Measurements from ENCODE around the gene IRAK2.
"Not testable (repeated sequence)": the region's sequence is repeated elsewhere in the genome, so short reads cannot be mapped to it uniquely, and the experiment has no call there.

The IRAK2 gene

GRCh38 chr3:10160346-10160745, 4.4 kb upstream of the IRAK2 start:
- DNase-seq (ENCODE audit: low spot score), result no peak

- DNase-seq (ENCODE audit: low spot score), result no peak
Measured at GRCh38 chr3:10160925-10161324, 3.8 kb upstream of the IRAK2 start.

GRCh38 chr3:10162185-10162584, 2.5 kb upstream of the IRAK2 start:
- DNase-seq (ENCODE audit: low spot score), result no peak

DNA sequence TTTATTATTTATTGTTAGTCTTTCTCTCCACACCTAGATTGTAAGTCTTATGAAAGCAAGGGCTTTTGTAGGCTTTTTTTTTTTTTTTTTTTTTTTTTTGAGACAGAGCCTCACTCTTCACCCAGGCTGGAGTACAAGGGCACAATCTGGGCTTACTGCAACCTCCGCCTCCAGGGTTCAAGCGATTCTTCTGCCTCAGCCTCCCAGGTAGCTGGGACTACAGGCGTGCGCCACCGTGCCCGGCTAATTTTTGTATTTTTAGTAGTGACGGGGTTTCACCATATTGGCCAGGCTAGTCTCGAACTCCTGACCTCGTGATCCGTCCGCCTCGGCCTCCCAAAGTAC, 546 bp upstream of the IRAK2 start:
- not testable (repeated sequence) for DNase-seq (ENCODE audit: low spot score)

GRCh38 chr3:10166213-10166604, 1.5 kb downstream of the IRAK2 start:
- DNase-seq (ENCODE audit: low spot score), result no peak

GRCh38 chr3:10169000-10169496, 4.3 kb downstream of the IRAK2 start:
- no peak for DNase-seq (ENCODE audit: low spot score)

- DNase-seq (ENCODE audit: low spot score), result no peak
Measured at GRCh38 chr3:10170915-10171478, 6.3 kb downstream of the IRAK2 start.

DNA sequence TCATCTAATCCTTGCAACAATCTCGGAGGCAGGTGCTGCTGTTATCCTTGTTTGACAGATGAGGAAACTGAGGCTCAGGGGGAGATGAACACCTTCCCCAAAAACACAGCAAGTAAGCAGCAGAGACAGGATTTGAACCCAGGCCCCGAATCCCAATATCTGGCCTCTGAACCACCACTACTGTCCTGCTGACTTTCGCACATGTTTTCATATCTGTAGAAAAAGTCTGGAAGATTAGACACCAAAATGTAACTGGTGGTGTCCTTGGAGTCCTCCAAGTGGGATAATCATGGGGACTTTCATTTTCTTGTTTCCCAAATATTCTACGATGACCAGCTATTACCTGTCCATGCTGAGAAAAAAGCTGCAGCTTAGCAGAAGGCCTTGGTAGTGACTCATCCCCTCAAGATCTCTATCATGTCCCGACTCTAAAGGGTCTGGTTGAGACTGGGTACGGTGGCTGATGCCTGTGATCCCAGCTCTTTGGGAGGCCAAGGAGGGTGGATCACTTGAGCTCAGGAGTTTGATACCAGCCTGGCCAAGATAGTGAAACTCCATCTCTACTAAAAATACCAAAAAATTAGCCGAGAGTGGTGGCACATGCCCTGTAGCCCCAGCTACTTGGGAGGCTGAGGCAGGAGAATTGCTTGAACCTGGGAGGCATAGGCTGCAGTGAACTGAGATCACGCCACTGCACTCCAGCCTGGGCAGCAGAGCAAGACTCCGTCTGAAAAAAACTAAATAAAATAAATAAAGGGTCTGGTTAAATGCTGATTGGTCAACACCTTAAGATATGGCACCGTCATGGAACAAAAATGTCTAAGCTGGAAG, 8.6 kb downstream of the IRAK2 start:
- DNase-seq (ENCODE audit: low spot score), result no peak

DNA sequence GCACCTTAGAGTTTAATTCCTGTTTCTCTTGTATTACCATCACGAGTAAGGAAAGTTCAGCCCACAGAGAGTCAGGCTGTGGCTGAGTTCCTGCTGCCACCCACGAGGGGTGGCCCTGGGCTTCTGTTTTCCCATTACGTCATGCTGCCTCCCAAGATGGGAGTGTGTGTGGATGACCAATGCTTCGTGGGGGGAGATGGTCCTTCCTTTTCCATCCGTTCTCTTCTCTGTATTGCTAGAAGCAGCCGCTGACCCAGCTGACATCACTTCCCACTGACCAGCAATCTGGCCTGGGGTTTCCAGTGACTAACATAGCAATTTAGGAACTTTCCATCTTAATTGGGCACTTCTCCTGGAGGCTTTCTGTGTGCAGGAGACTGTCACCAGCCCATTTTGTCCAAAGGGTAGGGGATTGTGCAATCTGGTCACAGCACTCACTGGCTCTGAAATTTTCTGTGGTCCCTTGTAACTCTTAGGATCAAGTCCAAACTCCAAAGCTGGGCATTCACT, 9.3 kb downstream of the IRAK2 start:
- no peak for DNase-seq (ENCODE audit: low spot score)

- DNase-seq (ENCODE audit: low spot score), result not testable (repeated sequence)
Measured at GRCh38 chr3:10175334-10175733, 10.6 kb downstream of the IRAK2 start.

DNA sequence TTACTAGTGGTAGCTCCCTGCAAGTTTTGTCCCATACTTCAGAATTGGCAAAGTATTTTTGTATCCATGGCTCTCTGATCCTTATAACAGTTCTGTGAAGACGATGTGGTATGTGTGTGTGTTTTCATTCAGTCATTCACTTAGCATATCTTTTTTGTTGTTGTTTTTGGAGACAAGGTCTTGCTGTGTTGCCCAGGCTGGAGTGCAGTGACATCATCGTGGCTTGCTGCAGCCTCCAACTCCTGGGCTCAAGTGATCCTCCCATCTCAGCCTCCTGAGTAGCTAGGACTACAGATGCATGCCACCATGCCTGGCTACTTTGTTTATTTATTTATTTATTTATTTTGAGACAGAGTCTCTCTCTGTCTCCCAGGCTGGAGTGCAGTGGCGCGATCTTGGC, 11.4 kb downstream of the IRAK2 start:
- not testable (repeated sequence) for DNase-seq (ENCODE audit: low spot score)

GRCh38 chr3:10177737-10178136, 13.0 kb downstream of the IRAK2 start:
- no peak for DNase-seq (ENCODE audit: low spot score)

GRCh38 chr3:10178892-10179291, 14.2 kb downstream of the IRAK2 start:
- DNase-seq (ENCODE audit: low spot score), result no peak

GRCh38 chr3:10180289-10180688, 15.6 kb downstream of the IRAK2 start:
- DNase-seq (ENCODE audit: low spot score), result no peak

GRCh38 chr3:10180738-10181295, 16.1 kb downstream of the IRAK2 start:
- no peak for DNase-seq (ENCODE audit: low spot score)

GRCh38 chr3:10182950-10183349, 18.2 kb downstream of the IRAK2 start:
- no peak for DNase-seq (ENCODE audit: low spot score)

GRCh38 chr3:10184250-10184649, 19.5 kb downstream of the IRAK2 start:
- DNase-seq (ENCODE audit: low spot score), result no peak

GRCh38 chr3:10185804-10186762, 21.4 kb downstream of the IRAK2 start:
- DNase-seq (ENCODE audit: low spot score), result no peak

DNA sequence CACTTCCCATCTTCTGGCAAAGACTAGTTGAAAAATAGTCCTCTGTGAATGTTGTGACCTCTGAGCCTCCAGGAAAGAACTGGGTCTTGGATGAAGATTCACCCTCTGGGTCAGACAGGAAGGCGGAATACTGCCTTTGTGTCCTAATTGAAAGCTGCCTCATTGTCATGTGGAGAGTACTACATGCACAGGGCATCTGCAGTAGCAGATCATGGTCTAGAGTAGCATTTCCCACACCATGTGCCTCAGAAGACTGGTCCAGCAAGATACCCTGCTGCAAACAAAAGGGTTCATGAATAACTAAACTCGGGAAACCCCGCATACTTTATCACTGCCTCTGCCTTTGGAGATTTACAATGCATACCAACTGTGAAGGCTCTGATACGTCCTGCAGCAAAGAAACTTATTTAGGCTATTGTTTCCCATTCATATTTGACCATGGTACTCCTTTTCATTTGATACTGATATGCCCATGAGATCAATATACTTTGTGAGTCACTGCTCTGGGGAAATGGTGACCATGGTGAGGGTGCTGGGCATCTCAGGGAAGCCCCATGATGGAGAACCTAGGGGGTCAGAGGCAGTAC, 22.7 kb downstream of the IRAK2 start:
- no peak for DNase-seq (ENCODE audit: low spot score)

DNA sequence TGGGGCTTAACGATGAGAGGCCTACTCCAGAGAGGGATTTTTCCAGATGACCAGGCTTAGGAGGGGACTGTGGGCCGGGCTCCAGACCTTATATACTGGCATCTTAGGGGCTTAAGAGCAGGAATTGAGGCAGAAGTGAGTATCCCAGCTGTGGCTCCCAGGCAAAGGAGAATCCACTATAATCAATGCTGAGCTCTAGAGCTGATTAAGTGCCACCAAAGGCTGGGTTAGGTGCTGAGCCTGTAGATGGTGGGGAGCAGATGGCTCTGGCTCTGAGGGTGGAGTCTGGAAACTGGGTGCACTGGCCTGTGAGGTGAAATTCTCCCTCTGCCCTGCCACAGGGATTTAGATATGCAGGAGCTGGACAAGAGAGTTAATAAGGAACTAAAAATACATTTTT, 23.2 kb downstream of the IRAK2 start:
- no peak for DNase-seq (ENCODE audit: low spot score)

- no peak for DNase-seq (ENCODE audit: low spot score)
Measured at GRCh38 chr3:10188804-10189556, 24.3 kb downstream of the IRAK2 start.
